NCI-H1092 (cell line): ENCODE results near the gene MRPS17.
A peak's percentile ranks its signal among the peaks of the same experiment; 100 is the strongest.
"Not testable (repeated sequence)": the region's sequence is repeated elsewhere in the genome, so short reads cannot be mapped to it uniquely, and the experiment has no call there.

Experiments
- DNase-seq: peaks from one replicate; lab custom pipeline; 2025; lab: John Stamatoyannopoulos, UW

The MRPS17 gene

GRCh38 chr7:55951637-55952351 is at the start of gene MRPS17:
Gene MRPS17, plus strand, starts transcription at chr7:55951877. Its CDS starts 1,319 bp downstream, at chr7:55953196.
- DNase-seq: peak; percentile 91

- DNase-seq: no peak
These were observed 47.5 kb upstream of the MRPS17 start for GRCh38 chr7:55903985-55904759.

GRCh38 chr7:55912748-55913158 is 38.9 kb upstream of the MRPS17 start:
- DNase-seq: no peak

- no peak for DNase-seq
These were observed 33.9 kb upstream of the MRPS17 start for GRCh38 chr7:55917771-55918170.

GRCh38 chr7:55928006-55928767 is 23.5 kb upstream of the MRPS17 start:
- no peak for DNase-seq

GRCh38 chr7:55931421-55932151 is 20.1 kb upstream of the MRPS17 start:
- DNase-seq: no peak

- DNase-seq: no peak
These were observed 12.1 kb upstream of the MRPS17 start for GRCh38 chr7:55939514-55940123.

GRCh38 chr7:55946545-55946944 is 5.1 kb upstream of the MRPS17 start:
- no peak for DNase-seq

GRCh38 chr7:55952352-55952671 is 635 bp downstream of the MRPS17 start:
- DNase-seq: not testable (repeated sequence)

- DNase-seq: no peak
These were observed 2.2 kb downstream of the MRPS17 start for GRCh38 chr7:55953707-55954475.

- DNase-seq: no peak
These were observed 5.5 kb downstream of the MRPS17 start for GRCh38 chr7:55957190-55957589.

GRCh38 chr7:55962014-55962413 is 10.3 kb downstream of the MRPS17 start:
- DNase-seq: no peak

- no peak for DNase-seq
These were observed 12.0 kb downstream of the MRPS17 start for GRCh38 chr7:55963584-55964168.

GRCh38 chr7:55964261-55965099 is 12.8 kb downstream of the MRPS17 start, which contains the start of gene NIPSNAP2:
Gene NIPSNAP2, plus strand, starts transcription at chr7:55964585. Its CDS starts 25 bp downstream, at chr7:55964610.
- DNase-seq: peak; percentile 66

- DNase-seq: peak; percentile 29
These were observed 13.4 kb downstream of the MRPS17 start for GRCh38 chr7:55965100-55965470.

- no peak for DNase-seq
These were observed 14.2 kb downstream of the MRPS17 start for GRCh38 chr7:55965805-55966421.

- DNase-seq: no peak
These were observed 15.2 kb downstream of the MRPS17 start for GRCh38 chr7:55966851-55967250.

- DNase-seq: no peak
These were observed 17.7 kb downstream of the MRPS17 start for GRCh38 chr7:55969391-55969790.

GRCh38 chr7:55970561-55970960 is 18.9 kb downstream of the MRPS17 start:
- DNase-seq: no peak
